Lower lobe of right lung (tissue), 2 donors: ENCODE results near the gene ALG1. TPM values are rescaled to one million over a fixed set of nuclear protein-coding genes. Genes with fewer than 3 reads are reported as not detected.
"Not testable (repeated sequence)": the region's sequence is repeated elsewhere in the genome, so short reads cannot be mapped to it uniquely, and the experiment has no call there.

ENCODE experiments used
- ATAC-seq, 2 donors: fragments of 200-7000 bp; cut with Tn5 transposase; one replicate each; pipeline ENCODE4 v1.9.1; 2020 to 2022; ENCODE audit warnings: mild to moderate bottlenecking in 2 of 2, moderate library complexity in 2 of 2
- DNase-seq: peaks from one replicate; pipeline ENCODE4 v3.0.0-alpha.2; 2020
- H3K27ac ChIP-seq: fragments of 200-600 bp; one replicate; pipeline ENCODE4 v1.8.0; 2022
- H3K27me3 ChIP-seq: fragments of 200-600 bp; one replicate; pipeline ENCODE4 v1.8.0; 2022; ENCODE audit warnings: low read depth
- H3K36me3 ChIP-seq: fragments of 200-600 bp; one replicate; pipeline ENCODE4 v1.8.0; 2022; ENCODE audit warnings: mild to moderate bottlenecking
- H3K4me1 ChIP-seq: fragments of 200-600 bp; one replicate; pipeline ENCODE4 v1.8.0; 2022
- H3K4me3 ChIP-seq: fragments of 200-600 bp; one replicate; pipeline ENCODE4 v1.8.0; 2022; ENCODE audit warnings: mild to moderate bottlenecking
- H3K9me3 ChIP-seq: fragments of 200-600 bp; one replicate; pipeline ENCODE4 v1.8.0; 2022
- intact Hi-C: fragments of 100-400 bp; cut with DNase I; formaldehyde crosslinking; loops from one replicate; pipeline ENCODE4 v1.11.0; 2022
- total RNA-seq: library from RNA; stranded (reverse); fragmentation: NEBNext Ultra II Directional; extraction: Animal tissue kit (Norgen Biotek cat#: 25700); gene quantifications from one replicate; pipeline ENCODE4 v1.2.1, GENCODE V29; 2021
- donor health status: DM: no; HTN: yes; CAD: no; lungs with severe emphysema.

The ALG1 gene
- total RNA-seq, 1 donor from 2014 or later: 17.8 TPM

- H3K27ac ChIP-seq, H3K4me3 ChIP-seq, H3K9me3 ChIP-seq, H3K27me3 ChIP-seq, H3K4me1 ChIP-seq, ATAC-seq, intact Hi-C loops, DNase-seq: not testable (repeated sequence)
- peaks cover 20% of the 10 kb centered on the region for H3K36me3 ChIP-seq
Measured at GRCh38 chr16:5093081-5093480, 21.4 kb downstream of the ALG1 start.

GRCh38 chr16:5093746-5094145 lies 22.1 kb downstream of the ALG1 start:
- intact Hi-C loops, H3K4me1 ChIP-seq, H3K27ac ChIP-seq, DNase-seq, H3K4me3 ChIP-seq, ATAC-seq, H3K9me3 ChIP-seq, H3K27me3 ChIP-seq: not testable (repeated sequence)
- peaks cover 16% of the 10 kb centered on the region for H3K36me3 ChIP-seq

- DNase-seq, H3K4me3 ChIP-seq, H3K9me3 ChIP-seq, H3K27ac ChIP-seq, H3K36me3 ChIP-seq, H3K4me1 ChIP-seq, ATAC-seq, intact Hi-C loops, H3K27me3 ChIP-seq: not testable (repeated sequence)
Measured at GRCh38 chr16:5095145-5095830, 23.6 kb downstream of the ALG1 start.

DNA sequence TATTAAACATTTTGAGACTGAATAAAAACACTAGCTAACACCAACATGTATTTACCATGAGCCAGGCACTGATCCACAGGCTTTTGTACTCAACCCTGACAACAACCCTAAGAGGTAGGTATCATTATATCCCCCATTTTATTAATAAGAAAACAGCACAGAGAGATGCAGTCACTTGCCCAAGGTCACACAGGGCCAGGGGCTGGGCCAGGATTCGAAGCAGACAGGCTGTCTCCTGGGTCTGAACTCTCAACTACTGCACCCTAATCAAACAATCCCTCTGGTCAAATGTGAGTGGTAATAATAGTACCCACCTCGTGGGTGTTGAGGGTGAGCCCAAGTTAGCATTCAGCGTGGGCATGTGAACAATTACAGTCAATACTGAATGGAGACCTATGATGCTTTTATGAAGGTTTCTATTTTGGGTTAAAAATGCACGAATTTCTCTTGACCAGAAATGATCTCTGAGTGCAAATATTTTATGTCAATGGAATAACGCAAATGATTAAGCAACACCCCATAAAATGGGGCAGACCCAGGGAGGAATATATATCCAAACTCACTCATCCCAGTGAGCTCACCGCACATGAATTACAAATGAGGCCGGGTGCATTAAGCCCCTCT lies 24.9 kb downstream of the ALG1 start:
- H3K27me3 ChIP-seq, ATAC-seq, intact Hi-C loops, H3K4me1 ChIP-seq, H3K27ac ChIP-seq, H3K9me3 ChIP-seq, H3K36me3 ChIP-seq, DNase-seq: not testable (repeated sequence)
- peak overlapping the region; percentile 76 for H3K4me3 ChIP-seq

DNA sequence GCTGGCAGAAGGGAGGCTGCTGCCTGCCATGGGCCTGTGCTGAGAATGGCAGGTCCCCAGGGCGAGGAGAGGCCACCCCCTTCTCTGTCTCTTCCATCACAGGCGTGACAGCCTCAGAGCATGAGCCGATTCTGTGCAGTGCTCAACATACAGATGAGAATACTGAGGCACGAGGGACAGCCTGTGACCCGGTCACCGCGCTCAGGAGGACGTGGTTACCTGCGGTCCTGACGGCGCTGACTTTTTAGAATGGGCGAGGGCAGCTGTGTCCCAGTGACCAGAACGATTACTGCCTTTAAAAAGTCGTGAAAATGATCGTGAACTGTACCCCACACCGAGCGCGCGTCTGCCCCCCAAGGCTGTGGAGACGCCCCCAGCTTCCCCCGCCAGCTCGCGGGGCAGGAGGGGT lies 25.4 kb downstream of the ALG1 start:
- DNase-seq, H3K36me3 ChIP-seq, H3K4me1 ChIP-seq, H3K9me3 ChIP-seq, ATAC-seq, intact Hi-C loops, H3K27me3 ChIP-seq: not testable (repeated sequence)
- Histone ChIP-seq H3K27ac (peak overlapping the region; percentile 77), H3K4me3 (peak overlapping the region; percentile 76)

DNA sequence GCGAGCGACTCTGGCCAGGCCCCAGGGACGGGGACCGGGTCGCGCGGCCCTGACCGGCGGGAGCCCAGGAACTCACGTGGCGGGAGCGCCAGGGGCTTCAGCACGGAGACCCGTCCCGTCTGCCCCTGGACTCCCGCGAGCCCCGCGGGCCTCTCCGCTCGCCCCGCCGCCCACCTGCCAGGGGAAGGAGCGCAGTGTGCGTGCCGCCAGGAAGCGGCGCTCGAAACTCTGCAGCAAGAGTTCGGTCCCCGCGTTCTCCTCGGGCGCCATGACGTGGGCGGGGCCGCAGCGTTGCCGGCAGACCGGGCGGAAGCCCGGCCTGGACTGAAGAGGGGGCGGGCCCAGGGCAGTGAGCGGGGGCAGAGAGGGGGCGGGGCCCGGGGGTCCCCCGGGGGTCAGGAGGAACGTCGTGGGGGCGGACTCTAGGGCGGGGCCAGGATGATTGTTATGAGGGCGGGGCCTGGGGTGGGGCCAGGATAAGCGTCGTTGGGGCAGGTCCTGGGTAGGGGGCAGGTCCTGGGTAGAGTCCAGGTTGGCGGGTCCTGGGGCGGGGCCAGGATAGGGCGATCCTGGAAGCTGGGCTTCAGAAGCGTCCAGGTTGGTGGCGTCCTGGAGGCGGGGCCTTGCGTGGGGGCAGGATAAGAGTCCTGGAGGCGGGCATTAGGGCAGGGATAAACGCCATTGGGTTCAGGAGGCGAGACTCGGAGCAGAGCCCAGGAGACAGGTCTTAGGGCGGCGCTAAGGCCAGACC lies 26.0 kb downstream of the ALG1 start, which contains the start of gene EEF2KMT:
Gene EEF2KMT (minus strand): TSS at position 326 of the 751 bp plus-strand sequence. CDS start 56 bp downstream, at position 270.
- H3K4me1 ChIP-seq, H3K36me3 ChIP-seq, H3K27me3 ChIP-seq, H3K9me3 ChIP-seq, intact Hi-C loops: not testable (repeated sequence)
- Histone ChIP-seq H3K4me3 (peak within 1 kb of the TSS; percentile 76), H3K27ac (peak within 1 kb of the TSS; percentile 77)
- ATAC-seq (peak; percentile 100), DNase-seq (peak; percentile 100)

- H3K27me3 ChIP-seq, H3K36me3 ChIP-seq, H3K4me1 ChIP-seq, ATAC-seq, intact Hi-C loops, H3K9me3 ChIP-seq: not testable (repeated sequence)
- peak; percentile 87 for DNase-seq
- peak overlapping the region; percentile 76 for H3K4me3 ChIP-seq
- H3K27ac ChIP-seq: peak overlapping the region; percentile 73
Measured at GRCh38 chr16:5098221-5099159, 26.8 kb downstream of the ALG1 start.

- intact Hi-C loops, H3K9me3 ChIP-seq, H3K36me3 ChIP-seq, ATAC-seq, H3K4me1 ChIP-seq, H3K27me3 ChIP-seq, DNase-seq: not testable (repeated sequence)
- peak overlapping the region; percentile 73 for H3K27ac ChIP-seq
- peak overlapping the region; percentile 76 for H3K4me3 ChIP-seq
Measured at GRCh38 chr16:5099174-5099573, 27.5 kb downstream of the ALG1 start.

DNA sequence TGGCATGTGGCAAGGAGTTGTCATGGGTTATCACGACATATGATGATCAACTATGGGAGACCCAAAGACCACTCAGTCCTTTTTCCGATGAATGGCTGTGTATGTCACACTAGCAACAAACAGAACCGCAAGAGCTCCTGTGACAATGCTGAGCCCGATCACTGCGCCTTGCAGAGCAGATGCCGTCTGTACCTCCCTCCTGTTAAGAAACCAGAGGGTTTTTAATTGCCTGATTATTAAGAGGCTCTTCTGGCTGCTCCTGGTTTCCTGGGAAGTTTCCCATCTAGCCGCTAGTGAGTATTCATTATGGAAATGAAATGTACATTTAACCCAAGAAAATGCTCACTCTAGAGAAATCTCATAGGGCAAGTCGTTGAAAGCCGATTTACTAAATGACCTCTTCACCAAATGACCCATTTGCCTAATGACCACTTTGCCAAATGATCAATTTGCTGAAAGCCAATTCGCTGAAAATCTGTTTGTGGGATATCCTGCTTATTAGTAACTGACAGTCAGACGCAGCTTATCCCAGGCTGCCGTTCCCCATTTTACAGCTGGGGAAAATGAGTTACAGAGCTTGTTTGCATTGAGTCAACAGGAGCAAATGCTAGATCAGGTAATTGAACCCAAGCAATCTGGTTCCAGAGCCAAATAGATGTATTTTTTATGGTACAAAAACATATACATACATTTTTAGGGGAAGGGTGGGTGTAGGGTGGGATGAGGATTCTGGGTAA lies 31.8 kb downstream of the ALG1 start:
- H3K4me1 ChIP-seq, H3K4me3 ChIP-seq, H3K27me3 ChIP-seq, DNase-seq, ATAC-seq, H3K9me3 ChIP-seq, intact Hi-C loops, H3K36me3 ChIP-seq, H3K27ac ChIP-seq: not testable (repeated sequence)

GRCh38 chr16:5105039-5105438 lies 33.4 kb downstream of the ALG1 start:
- H3K36me3 ChIP-seq, H3K4me3 ChIP-seq, H3K9me3 ChIP-seq, ATAC-seq, H3K4me1 ChIP-seq, H3K27me3 ChIP-seq, DNase-seq, intact Hi-C loops, H3K27ac ChIP-seq: not testable (repeated sequence)
